Neuron (in vitro differentiated cells): ENCODE measurements around the gene CHPT1.
"Not testable (repeated sequence)": the region's sequence is repeated elsewhere in the genome, so short reads cannot be mapped to it uniquely, and the experiment has no call there.

Source experiments
- H2AFZ ChIP-seq: one replicate; pipeline ENCODE4 v1.6.1; 2013; ENCODE audit warnings: low read depth, mild to moderate bottlenecking, inconsistent platforms, low read length, moderate library complexity
- H3K27me3 ChIP-seq: one replicate; pipeline ENCODE4 v1.6.1; 2013; ENCODE audit warnings: low read length; ENCODE audit not compliant: insufficient read depth
- H3K36me3 ChIP-seq: one replicate; pipeline ENCODE4 v1.6.1; 2013; ENCODE audit warnings: low read length; ENCODE audit not compliant: insufficient read depth
- H3K4me1 ChIP-seq: one replicate; pipeline ENCODE4 v1.6.1; 2013; ENCODE audit warnings: low read length; ENCODE audit not compliant: insufficient read depth
- H3K4me3 ChIP-seq: 2 replicates; pipeline ENCODE4 v1.5.1; 2013; ENCODE audit warnings: mild to moderate bottlenecking, low read length, moderate library complexity
- H3K9me3 ChIP-seq: one replicate; pipeline ENCODE4 v1.6.1; 2013; ENCODE audit warnings: low read length

CHPT1 gene

GRCh38 chr12:101670007-101670671 is 27.3 kb upstream of the CHPT1 start:
- peaks cover 5% of the 10 kb centered on the region for H3K4me1 ChIP-seq
- H3K36me3 ChIP-seq, result no peaks in the 10 kb centered on the region
- H3K4me3 ChIP-seq, result no peak overlapping the region

GRCh38 chr12:101671157-101671791 is 26.2 kb upstream of the CHPT1 start:
- H3K4me3 ChIP-seq, result no peak overlapping the region
- H3K9me3 ChIP-seq, result no peaks in the 10 kb centered on the region
- H3K36me3 ChIP-seq, result no peaks in the 10 kb centered on the region
- H2AFZ ChIP-seq, result no peak overlapping the region
- no peaks in the 10 kb centered on the region for H3K4me1 ChIP-seq
- H3K27me3 ChIP-seq, result no peaks in the 10 kb centered on the region

More at GRCh38 chr12:101670007-101670671, 27.3 kb upstream of the CHPT1 start:
- Histone ChIP-seq H3K27me3 (no peaks in the 10 kb centered on the region), H2AFZ (no peak overlapping the region), H3K9me3 (no peaks in the 10 kb centered on the region)

- no peak overlapping the region for H3K4me3 ChIP-seq
- H3K36me3 ChIP-seq, result no peaks in the 10 kb centered on the region
These were observed 25.6 kb upstream of the CHPT1 start for GRCh38 chr12:101671833-101672232.

GRCh38 chr12:101675555-101675954 is 21.9 kb upstream of the CHPT1 start:
- H3K4me1 ChIP-seq, result no peaks in the 10 kb centered on the region
- H3K27me3 ChIP-seq, result peaks cover 2% of the 10 kb centered on the region
- H3K9me3 ChIP-seq, result no peaks in the 10 kb centered on the region
- H3K36me3 ChIP-seq, result no peaks in the 10 kb centered on the region
- H3K4me3 ChIP-seq, result no peak overlapping the region
- no peak overlapping the region for H2AFZ ChIP-seq

More at GRCh38 chr12:101671833-101672232, 25.6 kb upstream of the CHPT1 start:
- Histone ChIP-seq H3K4me1 (no peaks in the 10 kb centered on the region), H3K9me3 (no peaks in the 10 kb centered on the region), H3K27me3 (no peaks in the 10 kb centered on the region), H2AFZ (no peak overlapping the region)

GRCh38 chr12:101676497-101676896 is 20.9 kb upstream of the CHPT1 start:
- not testable (repeated sequence) for H3K9me3 ChIP-seq, H3K4me3 ChIP-seq, H2AFZ ChIP-seq, H3K27me3 ChIP-seq, H3K36me3 ChIP-seq, H3K4me1 ChIP-seq

- Histone ChIP-seq H2AFZ (no peak overlapping the region), H3K4me1 (no peaks in the 10 kb centered on the region), H3K9me3 (no peaks in the 10 kb centered on the region), H3K27me3 (peaks cover 2% of the 10 kb centered on the region), H3K36me3 (no peaks in the 10 kb centered on the region), H3K4me3 (no peak overlapping the region)
These were observed 19.4 kb upstream of the CHPT1 start for GRCh38 chr12:101678081-101678480.

- no peaks in the 10 kb centered on the region for H3K9me3 ChIP-seq
- H2AFZ ChIP-seq, result no peak overlapping the region
- no peaks in the 10 kb centered on the region for H3K36me3 ChIP-seq
- no peaks in the 10 kb centered on the region for H3K4me1 ChIP-seq
- peaks cover 2% of the 10 kb centered on the region for H3K27me3 ChIP-seq
- H3K4me3 ChIP-seq, result no peak overlapping the region
These were observed 17.2 kb upstream of the CHPT1 start for GRCh38 chr12:101680240-101680639.

GRCh38 chr12:101680647-101681046 is 16.8 kb upstream of the CHPT1 start:
- no peaks in the 10 kb centered on the region for H3K9me3 ChIP-seq
- no peak overlapping the region for H3K4me3 ChIP-seq
- H3K4me1 ChIP-seq, result no peaks in the 10 kb centered on the region
- H2AFZ ChIP-seq, result no peak overlapping the region
- H3K27me3 ChIP-seq, result peaks cover 2% of the 10 kb centered on the region
- H3K36me3 ChIP-seq, result no peaks in the 10 kb centered on the region

GRCh38 chr12:101681627-101682026 is 15.8 kb upstream of the CHPT1 start:
- H2AFZ ChIP-seq, H3K9me3 ChIP-seq, H3K36me3 ChIP-seq, H3K4me3 ChIP-seq, H3K27me3 ChIP-seq, H3K4me1 ChIP-seq: not testable (repeated sequence)

GRCh38 chr12:101685092-101685491 is 12.3 kb upstream of the CHPT1 start:
- Histone ChIP-seq H3K9me3 (no peaks in the 10 kb centered on the region), H2AFZ (no peak overlapping the region), H3K4me3 (no peak overlapping the region), H3K4me1 (no peaks in the 10 kb centered on the region), H3K27me3 (peaks cover 5% of the 10 kb centered on the region), H3K36me3 (no peaks in the 10 kb centered on the region)

- Histone ChIP-seq H3K27me3 (peaks cover 5% of the 10 kb centered on the region), H3K36me3 (no peaks in the 10 kb centered on the region), H3K9me3 (no peaks in the 10 kb centered on the region), H2AFZ (no peak overlapping the region), H3K4me1 (no peaks in the 10 kb centered on the region), H3K4me3 (no peak overlapping the region)
These were observed 11.3 kb upstream of the CHPT1 start for GRCh38 chr12:101686176-101686575.

- H3K4me3 ChIP-seq, result no peak overlapping the region
- peaks cover 5% of the 10 kb centered on the region for H3K27me3 ChIP-seq
- H3K9me3 ChIP-seq, result no peaks in the 10 kb centered on the region
- no peak overlapping the region for H2AFZ ChIP-seq
- no peaks in the 10 kb centered on the region for H3K36me3 ChIP-seq
- no peaks in the 10 kb centered on the region for H3K4me1 ChIP-seq
These were observed 6.8 kb upstream of the CHPT1 start for GRCh38 chr12:101690544-101691098.

GRCh38 chr12:101691503-101692096 is 5.8 kb upstream of the CHPT1 start:
- Histone ChIP-seq H2AFZ (no peak overlapping the region), H3K36me3 (no peaks in the 10 kb centered on the region), H3K4me1 (peaks cover 4% of the 10 kb centered on the region), H3K4me3 (no peak overlapping the region), H3K27me3 (peaks cover 5% of the 10 kb centered on the region), H3K9me3 (no peaks in the 10 kb centered on the region)
